HepG2 (cell line): ENCODE measurements around the gene CTSV. TPM values are rescaled to one million over a fixed set of nuclear protein-coding genes. Genes with fewer than 3 reads are reported as not detected.

ENCODE experiments used
- ATF7 ChIP-seq, 2 experiments: fragments of 450-650 bp in 1 of 2; sonication (generic) in 1 of 2; formaldehyde crosslinking in 1 of 2; IDR thresholded peaks; 2 replicates each; pipeline versions ENCODE4 v1.4.0 to v1.6.1; 2016 to 2020; ENCODE audit warnings: antibody characterized with exemption in 1 of 2, mild to moderate bottlenecking in 1 of 2, missing genetic modification reagents in 1 of 2
- BORCS8-MEF2B ChIP-seq: sonication (generic); formaldehyde crosslinking; IDR thresholded peaks from 2 replicates; pipeline ENCODE4 v1.8.0; 2022; ENCODE audit warnings: mild to moderate bottlenecking, missing genetic modification reagents
- ERF ChIP-seq: IDR thresholded peaks from 2 replicates; pipeline ENCODE4 v1.6.1; 2018; ENCODE audit warnings: missing biosample characterization, missing genetic modification reagents
- GPN1 ChIP-seq: sonication (generic); formaldehyde crosslinking; IDR thresholded peaks from 2 replicates; pipeline ENCODE4 v1.5.1; 2020; ENCODE audit warnings: missing genetic modification reagents, borderline replicate concordance
- KDM4B ChIP-seq: sonication (generic); formaldehyde crosslinking; IDR thresholded peaks from 2 replicates; pipeline ENCODE4 v1.4.0; 2020; ENCODE audit warnings: missing genetic modification reagents
- MIER3 ChIP-seq: IDR thresholded peaks from 2 replicates; pipeline ENCODE4 v1.6.1; 2016; ENCODE audit warnings: missing compliant biosample characterization, borderline replicate concordance
- PHF8 ChIP-seq: sonication (generic); formaldehyde crosslinking; IDR thresholded peaks from 2 replicates; pipeline ENCODE4 v1.5.0; 2020; ENCODE audit warnings: missing genetic modification reagents
- SP2 ChIP-seq: sonication (generic); formaldehyde crosslinking; IDR thresholded peaks from 2 replicates; pipeline ENCODE4 v1.5.1; 2020; ENCODE audit warnings: mild to moderate bottlenecking, missing genetic modification reagents
- ZNF136 ChIP-seq: sonication (generic); formaldehyde crosslinking; IDR thresholded peaks from 2 replicates; pipeline ENCODE4 v1.8.1; 2022; ENCODE audit warnings: low read depth, mild to moderate bottlenecking, moderate library complexity, missing genetic modification reagents
- ZNF205 ChIP-seq: IDR thresholded peaks from 2 replicates; pipeline ENCODE4 v1.6.1; 2018; ENCODE audit warnings: missing biosample characterization, missing genetic modification reagents
- ZNF282 ChIP-seq: fragments of 450-650 bp; IDR thresholded peaks from 2 replicates; pipeline ENCODE4 v1.6.1; 2018; ENCODE audit not compliant: partially characterized antibody
- ZNF432 ChIP-seq: sonication (generic); formaldehyde crosslinking; IDR thresholded peaks from 2 replicates; pipeline ENCODE4 v1.5.0; 2020; ENCODE audit warnings: missing genetic modification reagents, mild to moderate bottlenecking, borderline replicate concordance
- ZNF570 ChIP-seq: sonication (generic); formaldehyde crosslinking; IDR thresholded peaks from 2 replicates; pipeline ENCODE4 v1.4.0; 2020; ENCODE audit warnings: mild to moderate bottlenecking, missing genetic modification reagents, borderline replicate concordance
- ZSCAN12 ChIP-seq: sonication (generic); formaldehyde crosslinking; IDR thresholded peaks from 2 replicates; pipeline ENCODE4 v1.9.0; 2021; ENCODE audit warnings: mild to moderate bottlenecking, missing genetic modification reagents
- ZSCAN30 ChIP-seq: sonication (generic); formaldehyde crosslinking; IDR thresholded peaks from 2 replicates; pipeline ENCODE4 v1.5.0; 2020; ENCODE audit warnings: mild to moderate bottlenecking, missing genetic modification reagents
- polyA plus RNA-seq, 8 experiments: library from polyadenylated mRNA; depleted of rRNA in 3 of 8; stranded (reverse) in 7 of 8; unstranded in 1 of 8; fragments of >200 nt; fragmentation: Illumina TruSeq in 4 of 8; extraction: Trizol in 4 of 8; gene quantifications; 2 replicates each; pipeline versions ENCODE4 v1.2.1 to v1.2.3, GENCODE V29; 2011 to 2016; ENCODE audit warnings: low read depth in 4 of 8, missing spikeins in 1 of 8, mixed read lengths in 1 of 8; ENCODE audit not compliant: insufficient read depth in 1 of 8
- total RNA-seq, 5 experiments: library from RNA; depleted of rRNA; stranded (reverse); fragments of >200 nt; fragmentation: Illumina TruSeq; extraction: Trizol; gene quantifications; 2 replicates each; pipeline ENCODE4 v1.2.3, GENCODE V29; 2016; ENCODE audit warnings: low read depth in 1 of 5
- TF ChIP-seq, protein P1 (sequence below): IDR thresholded peaks from 2 replicates; pipeline ENCODE4 v1.6.1; 2016; ENCODE audit warnings: missing genetic modification reagents, missing compliant biosample characterization
- TF ChIP-seq, protein P2 (sequence below): sonication (generic); formaldehyde crosslinking; IDR thresholded peaks from 2 replicates; pipeline ENCODE4 v1.4.0; 2020; ENCODE audit warnings: missing genetic modification reagents
- TF ChIP-seq, protein P3 (sequence below): sonication (generic); formaldehyde crosslinking; conservative IDR thresholded peaks from 2 replicates; pipeline ENCODE4 v1.8.0; 2022; ENCODE audit warnings: mild to moderate bottlenecking, moderate library complexity, missing genetic modification reagents

Gene CTSV
- total and polyA plus RNA-seq, 2 of the 13 experiments (the other 11 are each of a cell fraction or from before 2014, with no cell fraction given) = 10.6 to 12.6 TPM

DNA sequence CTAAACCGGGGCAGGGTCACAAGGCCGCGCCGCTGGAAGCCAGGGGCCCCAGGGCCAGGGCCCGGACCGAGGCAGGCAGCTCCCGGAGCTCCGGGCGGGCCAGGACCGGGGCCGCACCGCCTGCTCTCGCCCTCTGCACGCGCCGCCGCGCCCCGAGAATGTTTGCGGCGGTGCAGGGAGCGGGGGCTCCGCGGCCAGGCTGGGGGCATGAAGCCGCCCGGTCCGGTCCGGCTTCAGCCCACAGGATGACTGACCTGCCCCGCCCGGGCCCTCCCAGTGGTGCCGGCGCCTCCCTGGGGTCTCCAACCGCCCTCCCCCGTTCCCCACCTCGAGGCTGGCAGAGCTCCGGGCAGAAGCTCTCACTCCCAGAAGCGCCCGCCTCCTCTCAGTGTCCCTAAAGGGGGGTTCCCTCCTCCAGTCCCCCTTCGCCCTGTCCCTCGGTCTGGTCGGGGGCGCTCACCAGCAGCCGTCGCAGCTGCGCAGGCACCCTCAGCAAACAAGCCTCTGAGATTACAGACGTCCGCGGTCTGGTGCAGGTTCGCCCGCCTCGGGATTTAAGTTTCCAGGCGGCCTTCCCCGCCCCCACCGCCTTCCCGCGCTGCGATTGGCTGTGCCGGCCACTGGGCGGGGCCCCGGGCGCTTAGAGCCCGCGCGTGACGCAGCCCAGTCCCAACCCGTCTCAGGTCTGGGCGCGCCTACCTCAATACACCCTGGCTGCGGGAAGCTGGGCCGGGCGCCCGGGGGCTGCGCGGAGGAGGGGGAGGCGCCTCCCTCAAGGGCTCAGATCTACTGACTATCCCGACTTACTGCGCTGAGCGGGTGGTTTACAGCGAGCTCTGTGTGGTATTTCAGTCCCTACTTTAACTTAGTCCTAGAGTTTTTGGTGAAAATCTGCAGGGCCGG, at the start of gene CTSV (continued):
- TF ChIP-seq, protein P1, sequence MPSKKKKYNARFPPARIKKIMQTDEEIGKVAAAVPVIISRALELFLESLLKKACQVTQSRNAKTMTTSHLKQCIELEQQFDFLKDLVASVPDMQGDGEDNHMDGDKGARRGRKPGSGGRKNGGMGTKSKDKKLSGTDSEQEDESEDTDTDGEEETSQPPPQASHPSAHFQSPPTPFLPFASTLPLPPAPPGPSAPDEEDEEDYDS (CRISPR knock-in tag) = peak; percentile 91
- TF ChIP-seq ERF (CRISPR knock-in tag) (0 out of 2 replicates have a peak, but pooled peaks have one; percentile 33), ZNF570 (CRISPR knock-in tag) (no peak), ZSCAN12 (CRISPR knock-in tag) (0 out of 2 replicates have a peak, but pooled peaks have one; percentile 38), ZNF205 (CRISPR knock-in tag) (peak; percentile 23; the same call in 1 of the 2 replicates), PHF8 (peak; percentile 75), BORCS8-MEF2B (CRISPR knock-in tag) (0 out of 2 replicates have a peak, but pooled peaks have one; percentile 33), ZNF136 (CRISPR knock-in tag) (no peak), SP2 (peak; percentile 48; the same call in 1 of the 2 replicates), ZNF432 (CRISPR knock-in tag) (no peak), KDM4B (no peak), ZNF282 (no peak), GPN1 (CRISPR knock-in tag) (no peak), ATF7 (IDR thresholded peaks at IDR 0.05) (no peak), ATF7 (CRISPR knock-in tag; IDR thresholded peaks at IDR 0.05) (no peak), ZSCAN30 (CRISPR knock-in tag) (no peak), MIER3 (CRISPR knock-in tag) (no peak)
- TF ChIP-seq, protein P2, sequence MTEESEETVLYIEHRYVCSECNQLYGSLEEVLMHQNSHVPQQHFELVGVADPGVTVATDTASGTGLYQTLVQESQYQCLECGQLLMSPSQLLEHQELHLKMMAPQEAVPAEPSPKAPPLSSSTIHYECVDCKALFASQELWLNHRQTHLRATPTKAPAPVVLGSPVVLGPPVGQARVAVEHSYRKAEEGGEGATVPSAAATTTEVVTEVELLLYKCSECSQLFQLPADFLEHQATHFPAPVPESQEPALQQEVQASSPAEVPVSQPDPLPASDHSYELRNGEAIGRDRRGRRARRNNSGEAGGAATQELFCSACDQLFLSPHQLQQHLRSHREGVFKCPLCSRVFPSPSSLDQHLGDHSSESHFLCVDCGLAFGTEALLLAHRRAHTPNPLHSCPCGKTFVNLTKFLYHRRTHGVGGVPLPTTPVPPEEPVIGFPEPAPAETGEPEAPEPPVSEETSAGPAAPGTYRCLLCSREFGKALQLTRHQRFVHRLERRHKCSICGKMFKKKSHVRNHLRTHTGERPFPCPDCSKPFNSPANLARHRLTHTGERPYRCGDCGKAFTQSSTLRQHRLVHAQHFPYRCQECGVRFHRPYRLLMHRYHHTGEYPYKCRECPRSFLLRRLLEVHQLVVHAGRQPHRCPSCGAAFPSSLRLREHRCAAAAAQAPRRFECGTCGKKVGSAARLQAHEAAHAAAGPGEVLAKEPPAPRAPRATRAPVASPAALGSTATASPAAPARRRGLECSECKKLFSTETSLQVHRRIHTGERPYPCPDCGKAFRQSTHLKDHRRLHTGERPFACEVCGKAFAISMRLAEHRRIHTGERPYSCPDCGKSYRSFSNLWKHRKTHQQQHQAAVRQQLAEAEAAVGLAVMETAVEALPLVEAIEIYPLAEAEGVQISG (CRISPR knock-in tag) = no peak; the same call in 1 of the 2 replicates
- TF ChIP-seq, protein P3, sequence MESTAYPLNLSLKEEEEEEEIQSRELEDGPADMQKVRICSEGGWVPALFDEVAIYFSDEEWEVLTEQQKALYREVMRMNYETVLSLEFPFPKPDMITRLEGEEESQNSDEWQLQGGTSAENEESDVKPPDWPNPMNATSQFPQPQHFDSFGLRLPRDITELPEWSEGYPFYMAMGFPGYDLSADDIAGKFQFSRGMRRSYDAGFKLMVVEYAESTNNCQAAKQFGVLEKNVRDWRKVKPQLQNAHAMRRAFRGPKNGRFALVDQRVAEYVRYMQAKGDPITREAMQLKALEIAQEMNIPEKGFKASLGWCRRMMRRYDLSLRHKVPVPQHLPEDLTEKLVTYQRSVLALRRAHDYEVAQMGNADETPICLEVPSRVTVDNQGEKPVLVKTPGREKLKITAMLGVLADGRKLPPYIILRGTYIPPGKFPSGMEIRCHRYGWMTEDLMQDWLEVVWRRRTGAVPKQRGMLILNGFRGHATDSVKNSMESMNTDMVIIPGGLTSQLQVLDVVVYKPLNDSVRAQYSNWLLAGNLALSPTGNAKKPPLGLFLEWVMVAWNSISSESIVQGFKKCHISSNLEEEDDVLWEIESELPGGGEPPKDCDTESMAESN = peak; percentile 38; the same call in 1 of the 2 replicates
